ENCODE measurements around the gene EDEM1. TPM values are rescaled to one million over a fixed set of nuclear protein-coding genes. Genes with fewer than 3 reads are reported as not detected.

EDEM1 gene
- total RNA-seq, 4 donors from 2014 or later, result 37.2 to 139 (median 78.1) TPM

GRCh38 chr3:5194341-5194740 is 6.8 kb downstream of the EDEM1 start:
- peaks cover 0 to 86% (median 47%) of the 10 kb centered on the region in 4 donors for H3K4me1 ChIP-seq
- WGBS, 2 donors, result 70 to 87% methylated on average over 2 of the region's 2 CpGs

GRCh38 chr3:5194801-5195509 is 7.4 kb downstream of the EDEM1 start:
- TF ChIP-seq POLR2A (IDR thresholded peaks at IDR 0.05) (no peak), EP300 (IDR thresholded peaks at IDR 0.05) (peak in 1 of 2 donors; percentile 31)
- Histone ChIP-seq H3K27me3 (no peaks in the 10 kb centered on the region), H3K27ac (peak overlapping the region in 1 of 4 donors; percentile 39), H3K9me3 (no peaks in the 10 kb centered on the region), H3K4me1 (peaks cover 0 to 81% (median 41%) of the 10 kb centered on the region in 4 donors), H3K36me3 (peaks cover 0 to 27% (median 0%) of the 10 kb centered on the region in 3 donors), H3K4me3 (no peak overlapping the region)
- DNase-seq (ENCODE audit: low spot score in 2 of 2), result peak in 1 of 2 donors; percentile 34
- WGBS, 2 donors, result 57 to 63% methylated on average over 2 of the region's 2 CpGs

More at GRCh38 chr3:5194341-5194740, 6.8 kb downstream of the EDEM1 start:
- H3K9me3 ChIP-seq, result no peaks in the 10 kb centered on the region
- no peak for TF ChIP-seq CTCF (IDR thresholded peaks at IDR 0.05)
- TF ChIP-seq POLR2A (IDR thresholded peaks at IDR 0.05), result no peak
- TF ChIP-seq EP300 (IDR thresholded peaks at IDR 0.05), result no peak
- H3K27ac ChIP-seq, result peak overlapping the region in 1 of 4 donors; percentile 39
- H3K4me3 ChIP-seq, result no peak overlapping the region
- peaks cover 0 to 21% (median 0%) of the 10 kb centered on the region in 3 donors for H3K36me3 ChIP-seq
- no peak for DNase-seq (ENCODE audit: low spot score in 2 of 2)
- no peaks in the 10 kb centered on the region for H3K27me3 ChIP-seq

GRCh38 chr3:5195605-5196004 is 8.1 kb downstream of the EDEM1 start:
- DNase-seq (ENCODE audit: low spot score in 2 of 2), result no peak
- H3K4me3 ChIP-seq, result no peak overlapping the region
- H3K36me3 ChIP-seq, result peaks cover 0 to 32% (median 0%) of the 10 kb centered on the region in 3 donors
- H3K9me3 ChIP-seq, result no peaks in the 10 kb centered on the region
- 53 to 64% methylated on average over 2 of the region's 2 CpGs for WGBS, 2 donors
- no peaks in the 10 kb centered on the region for H3K27me3 ChIP-seq
- peak overlapping the region in 1 of 4 donors; percentile 6 for H3K27ac ChIP-seq
- TF ChIP-seq CTCF (IDR thresholded peaks at IDR 0.05) (no peak), EP300 (IDR thresholded peaks at IDR 0.05) (peak in 1 of 2 donors; percentile 22)
- peaks cover 0 to 75% (median 35%) of the 10 kb centered on the region in 4 donors for H3K4me1 ChIP-seq

GRCh38 chr3:5197022-5197421 is 9.5 kb downstream of the EDEM1 start:
- H3K27me3 ChIP-seq, result no peaks in the 10 kb centered on the region
- H3K4me1 ChIP-seq, result peaks cover 0 to 60% (median 28%) of the 10 kb centered on the region in 4 donors
- peak overlapping the region in 2 of 4 donors; percentile 21 to 45 for H3K27ac ChIP-seq
- no peak for TF ChIP-seq CTCF (IDR thresholded peaks at IDR 0.05)
- H3K36me3 ChIP-seq, result peaks cover 0 to 45% (median 0%) of the 10 kb centered on the region in 3 donors
- no peak for DNase-seq (ENCODE audit: low spot score in 2 of 2)
- WGBS, 2 donors, result 85 to 91% methylated on average over 4 of the region's 4 CpGs
- no peak overlapping the region for H3K4me3 ChIP-seq
- no peaks in the 10 kb centered on the region for H3K9me3 ChIP-seq

GRCh38 chr3:5197470-5198312 is 10.2 kb downstream of the EDEM1 start:
- H3K4me3 ChIP-seq, result no peak overlapping the region
- no peak for TF ChIP-seq CTCF (IDR thresholded peaks at IDR 0.05)
- no peak for TF ChIP-seq EP300 (IDR thresholded peaks at IDR 0.05)
- no peak for TF ChIP-seq POLR2A (IDR thresholded peaks at IDR 0.05)
- peaks cover 0 to 54% (median 24%) of the 10 kb centered on the region in 4 donors for H3K4me1 ChIP-seq
- no peaks in the 10 kb centered on the region for H3K9me3 ChIP-seq
- H3K27me3 ChIP-seq, result no peaks in the 10 kb centered on the region
- H3K36me3 ChIP-seq, result peaks cover 0 to 52% (median under 1%) of the 10 kb centered on the region in 3 donors
- WGBS, 2 donors, result 87 to 91% methylated on average over 8 of the region's 8 CpGs
- no peak for DNase-seq (ENCODE audit: low spot score in 2 of 2)
- H3K27ac ChIP-seq, result peak overlapping the region in 3 of 4 donors; percentile 21 to 50 (median 26)

Measured in tibial nerve (tissue), 4 donors.